GM13976 (cell line): ENCODE measurements around the gene TRPC4.

Source experiments
- DNase-seq: peaks from one replicate; pipeline ENCODE4 v3.0.0; 2012; ENCODE audit warnings: low spot score
- CTCF ChIP-seq: IDR thresholded peaks from 2 replicates; pipeline ENCODE4 v1.5.1; 2012; ENCODE audit warnings: borderline replicate concordance, mild to moderate bottlenecking; ENCODE audit not compliant: insufficient read depth; ENCODE audit errors: extremely low read depth, missing control alignments, control extremely low read depth
- in situ Hi-C: fragments of 300-500 bp; cut with MboI; formaldehyde crosslinking; loops from one replicate; pipeline ENCODE4 v1.12.0; 2022; ENCODE audit warnings: low sequenced_read_pairs, mixed read lengths, inconsistent platforms; ENCODE audit not compliant: unreplicated experiment

The TRPC4 gene

GRCh38 chr13:37775871-37776270 lies 93.7 kb downstream of the TRPC4 start:
- in situ Hi-C loops = no loop called here
- TF ChIP-seq CTCF = no peak
- no peak for DNase-seq

GRCh38 chr13:37772644-37773043 lies 96.9 kb downstream of the TRPC4 start:
- in situ Hi-C loops = no loop called here
- DNase-seq = no peak
- TF ChIP-seq CTCF = no peak

- TF ChIP-seq CTCF = no peak
- in situ Hi-C loops = no loop called here
These were observed 100.0 kb downstream of the TRPC4 start for GRCh38 chr13:37769545-37769944.

GRCh38 chr13:37769078-37769477 lies 100.5 kb downstream of the TRPC4 start:
- TF ChIP-seq CTCF = no peak
- DNase-seq = no peak
- in situ Hi-C loops = no loop called here

More at GRCh38 chr13:37769545-37769944, 100.0 kb downstream of the TRPC4 start:
- DNase-seq = no peak

GRCh38 chr13:37766502-37766901 lies 103.1 kb downstream of the TRPC4 start:
- in situ Hi-C loops = no loop called here
- DNase-seq = no peak
- no peak for TF ChIP-seq CTCF

- DNase-seq = no peak
- no peak for TF ChIP-seq CTCF
- in situ Hi-C loops = no loop called here
These were observed 114.2 kb downstream of the TRPC4 start for GRCh38 chr13:37755349-37755748.

- TF ChIP-seq CTCF = no peak
- no peak for DNase-seq
- in situ Hi-C loops = no loop called here
These were observed 115.8 kb downstream of the TRPC4 start for GRCh38 chr13:37753776-37754175.
